Stomach (tissue), 4 donors: ENCODE results near the gene BPIFB3.

Experiments used
- CTCF ChIP-seq, 7 experiments: fragments of 450-650 bp in 4 of 7; fragments of 200-600 bp in 3 of 7; sonication (generic) in 3 of 7; IDR thresholded peaks; one replicate each; pipeline ENCODE4 v1.5.1; 2016 to 2019; ENCODE audit warnings: antibody characterized with exemption in 7 of 7, control low read depth in 2 of 7, mild to moderate bottlenecking in 1 of 7
- EP300 ChIP-seq: sonication (generic); formaldehyde crosslinking; IDR thresholded peaks from one replicate; pipeline ENCODE4 v1.6.1; 2017; ENCODE audit warnings: antibody characterized with exemption
- POLR2A ChIP-seq, 4 donors: fragments of 450-650 bp; IDR thresholded peaks; one replicate each; pipeline ENCODE4 v1.6.1; 2016; ENCODE audit warnings: antibody characterized with exemption in 4 of 4, control low read depth in 2 of 4, mild to moderate bottlenecking in 1 of 4, moderate library complexity in 1 of 4
- POLR2AphosphoS5 ChIP-seq, 3 donors: sonication (generic); formaldehyde crosslinking; IDR thresholded peaks; one replicate each; pipeline ENCODE4 v1.6.1; 2016; ENCODE audit warnings: antibody characterized with exemption in 3 of 3

GRCh38 chr20:33015114-33015484 lies 38.6 kb upstream of the BPIFB3 start:
- TF ChIP-seq CTCF (IDR thresholded peaks at IDR 0.05) (no peak), EP300 (no peak), POLR2A (IDR thresholded peaks at IDR 0.05) (no peak), POLR2AphosphoS5 (IDR thresholded peaks at IDR 0.05) (no peak)
